ENCODE measurements around the gene CROCC. TPM values are rescaled to one million over a fixed set of nuclear protein-coding genes. Genes with fewer than 3 reads are reported as not detected.
"Not testable (repeated sequence)": the region's sequence is repeated elsewhere in the genome, so short reads cannot be mapped to it uniquely, and the experiment has no call there.

Gene CROCC
- polyA plus RNA-seq, 1 donor (not counting 4 experiments of a cell fraction or from before 2014, with no cell fraction given): 8.2 TPM

- H3K4me1 ChIP-seq (ENCODE audit: control insufficient read depth, extremely low read depth, insufficient read depth, low read length); H3K27me3 ChIP-seq (ENCODE audit: control insufficient read depth, extremely low read depth, insufficient read depth, low read length); H3K9me1 ChIP-seq (ENCODE audit: control insufficient read depth, extremely low read depth, insufficient read depth, low read length); dilution Hi-C loops (cut with MboI; ENCODE audit: extremely low pct_ligation_motif_present, low sequenced_read_pairs); H4K20me1 ChIP-seq (ENCODE audit: control insufficient read depth, extremely low read depth, insufficient read depth, low read length); FAIRE-seq; H3K79me2 ChIP-seq (ENCODE audit: control insufficient read depth, insufficient read depth, low read length); H3K36me3 ChIP-seq (ENCODE audit: control insufficient read depth in 2 of 2, extremely low read depth in 1 of 2, insufficient read depth in 2 of 2, low read length in 2 of 2); H3K9me3 ChIP-seq (ENCODE audit: control insufficient read depth, low read depth, low read length): not testable (repeated sequence)
- H3K9ac ChIP-seq (ENCODE audit: control insufficient read depth, extremely low read depth, insufficient read depth, low read length): peak within 1 kb of the TSS; percentile 89
- H2AFZ ChIP-seq (ENCODE audit: control insufficient read depth, low read length): peak within 1 kb of the TSS; percentile 79
- DNase-seq (ENCODE audit: low read depth, low spot score): peak; percentile 100
- H3K4me3 ChIP-seq (ENCODE audit: control insufficient read depth in 2 of 3, extremely low read depth in 1 of 3, insufficient read depth in 2 of 3, low read depth in 1 of 3, low read length in 3 of 3): peak within 1 kb of the TSS; percentile 27 to 58 (median 55)
- peak within 1 kb of the TSS; percentile 93 for H3K27ac ChIP-seq (ENCODE audit: control insufficient read depth, insufficient read depth, low read length)
- peak within 1 kb of the TSS; percentile 83 for H3K4me2 ChIP-seq (ENCODE audit: control insufficient read depth, extremely low read depth, insufficient read depth, low read depth, low read length)
Observed at GRCh38 chr1:16895598-16896315, 26.0 kb upstream of the CROCC start, which contains the start of gene RNU1-2. TSS of gene RNU1-2 (plus strand) at chr1:16895980.

- peak; percentile 48 for DNase-seq (ENCODE audit: low read depth, low spot score)
- H3K9me1 ChIP-seq (ENCODE audit: control insufficient read depth, extremely low read depth, insufficient read depth, low read length); H3K36me3 ChIP-seq (ENCODE audit: control insufficient read depth in 2 of 2, extremely low read depth in 1 of 2, insufficient read depth in 2 of 2, low read length in 2 of 2); H3K27me3 ChIP-seq (ENCODE audit: control insufficient read depth, extremely low read depth, insufficient read depth, low read length); dilution Hi-C loops (cut with MboI; ENCODE audit: extremely low pct_ligation_motif_present, low sequenced_read_pairs); FAIRE-seq; H3K9me3 ChIP-seq (ENCODE audit: control insufficient read depth, low read depth, low read length); H4K20me1 ChIP-seq (ENCODE audit: control insufficient read depth, extremely low read depth, insufficient read depth, low read length); H3K4me1 ChIP-seq (ENCODE audit: control insufficient read depth, extremely low read depth, insufficient read depth, low read length); H3K79me2 ChIP-seq (ENCODE audit: control insufficient read depth, insufficient read depth, low read length); H2AFZ ChIP-seq (ENCODE audit: control insufficient read depth, low read length): not testable (repeated sequence)
- H3K4me3 ChIP-seq (ENCODE audit: control insufficient read depth in 2 of 3, extremely low read depth in 1 of 3, insufficient read depth in 2 of 3, low read depth in 1 of 3, low read length in 3 of 3): peak overlapping the region in 2 of 3 experiments; percentile 11 to 24
- peak overlapping the region; percentile 67 for H3K4me2 ChIP-seq (ENCODE audit: control insufficient read depth, extremely low read depth, insufficient read depth, low read depth, low read length)
- H3K27ac ChIP-seq (ENCODE audit: control insufficient read depth, insufficient read depth, low read length): peak overlapping the region; percentile 42
- H3K9ac ChIP-seq (ENCODE audit: control insufficient read depth, extremely low read depth, insufficient read depth, low read length): peak overlapping the region; percentile 34
Observed at GRCh38 chr1:16896316-16897055, 25.2 kb upstream of the CROCC start.

- H4K20me1 ChIP-seq (ENCODE audit: control insufficient read depth, extremely low read depth, insufficient read depth, low read length); H3K36me3 ChIP-seq (ENCODE audit: control insufficient read depth in 2 of 2, extremely low read depth in 1 of 2, insufficient read depth in 2 of 2, low read length in 2 of 2); H3K4me2 ChIP-seq (ENCODE audit: control insufficient read depth, extremely low read depth, insufficient read depth, low read depth, low read length); H3K9ac ChIP-seq (ENCODE audit: control insufficient read depth, extremely low read depth, insufficient read depth, low read length); H3K9me3 ChIP-seq (ENCODE audit: control insufficient read depth, low read depth, low read length); H3K27ac ChIP-seq (ENCODE audit: control insufficient read depth, insufficient read depth, low read length); H3K27me3 ChIP-seq (ENCODE audit: control insufficient read depth, extremely low read depth, insufficient read depth, low read length); FAIRE-seq; H3K79me2 ChIP-seq (ENCODE audit: control insufficient read depth, insufficient read depth, low read length); H2AFZ ChIP-seq (ENCODE audit: control insufficient read depth, low read length); H3K4me3 ChIP-seq (ENCODE audit: control insufficient read depth in 2 of 3, extremely low read depth in 1 of 3, insufficient read depth in 2 of 3, low read depth in 1 of 3, low read length in 3 of 3); DNase-seq (ENCODE audit: low read depth, low spot score); dilution Hi-C loops (cut with MboI; ENCODE audit: extremely low pct_ligation_motif_present, low sequenced_read_pairs); H3K9me1 ChIP-seq (ENCODE audit: control insufficient read depth, extremely low read depth, insufficient read depth, low read length); H3K4me1 ChIP-seq (ENCODE audit: control insufficient read depth, extremely low read depth, insufficient read depth, low read length): not testable (repeated sequence)
Observed at GRCh38 chr1:16897653-16898052, 24.1 kb upstream of the CROCC start.

- H2AFZ ChIP-seq (ENCODE audit: control insufficient read depth, low read length); H3K4me2 ChIP-seq (ENCODE audit: control insufficient read depth, extremely low read depth, insufficient read depth, low read depth, low read length); H4K20me1 ChIP-seq (ENCODE audit: control insufficient read depth, extremely low read depth, insufficient read depth, low read length); dilution Hi-C loops (cut with MboI; ENCODE audit: extremely low pct_ligation_motif_present, low sequenced_read_pairs); H3K9me3 ChIP-seq (ENCODE audit: control insufficient read depth, low read depth, low read length); H3K27me3 ChIP-seq (ENCODE audit: control insufficient read depth, extremely low read depth, insufficient read depth, low read length); H3K4me3 ChIP-seq (ENCODE audit: control insufficient read depth in 2 of 3, extremely low read depth in 1 of 3, insufficient read depth in 2 of 3, low read depth in 1 of 3, low read length in 3 of 3); FAIRE-seq; H3K27ac ChIP-seq (ENCODE audit: control insufficient read depth, insufficient read depth, low read length); H3K9me1 ChIP-seq (ENCODE audit: control insufficient read depth, extremely low read depth, insufficient read depth, low read length); DNase-seq (ENCODE audit: low read depth, low spot score); H3K79me2 ChIP-seq (ENCODE audit: control insufficient read depth, insufficient read depth, low read length); H3K9ac ChIP-seq (ENCODE audit: control insufficient read depth, extremely low read depth, insufficient read depth, low read length); H3K36me3 ChIP-seq (ENCODE audit: control insufficient read depth in 2 of 2, extremely low read depth in 1 of 2, insufficient read depth in 2 of 2, low read length in 2 of 2); H3K4me1 ChIP-seq (ENCODE audit: control insufficient read depth, extremely low read depth, insufficient read depth, low read length): not testable (repeated sequence)
Observed at GRCh38 chr1:16898298-16898697, 23.4 kb upstream of the CROCC start.

GRCh38 chr1:16899020-16899419 lies 22.7 kb upstream of the CROCC start:
- DNase-seq (ENCODE audit: low read depth, low spot score); H3K4me2 ChIP-seq (ENCODE audit: control insufficient read depth, extremely low read depth, insufficient read depth, low read depth, low read length); FAIRE-seq; H3K9me3 ChIP-seq (ENCODE audit: control insufficient read depth, low read depth, low read length); H3K36me3 ChIP-seq (ENCODE audit: control insufficient read depth in 2 of 2, extremely low read depth in 1 of 2, insufficient read depth in 2 of 2, low read length in 2 of 2); H3K27me3 ChIP-seq (ENCODE audit: control insufficient read depth, extremely low read depth, insufficient read depth, low read length); H3K9ac ChIP-seq (ENCODE audit: control insufficient read depth, extremely low read depth, insufficient read depth, low read length); dilution Hi-C loops (cut with MboI; ENCODE audit: extremely low pct_ligation_motif_present, low sequenced_read_pairs); H2AFZ ChIP-seq (ENCODE audit: control insufficient read depth, low read length); H3K27ac ChIP-seq (ENCODE audit: control insufficient read depth, insufficient read depth, low read length); H3K79me2 ChIP-seq (ENCODE audit: control insufficient read depth, insufficient read depth, low read length); H3K4me3 ChIP-seq (ENCODE audit: control insufficient read depth in 2 of 3, extremely low read depth in 1 of 3, insufficient read depth in 2 of 3, low read depth in 1 of 3, low read length in 3 of 3); H3K9me1 ChIP-seq (ENCODE audit: control insufficient read depth, extremely low read depth, insufficient read depth, low read length); H4K20me1 ChIP-seq (ENCODE audit: control insufficient read depth, extremely low read depth, insufficient read depth, low read length): not testable (repeated sequence)
- peaks cover 15% of the 10 kb centered on the region for H3K4me1 ChIP-seq (ENCODE audit: control insufficient read depth, extremely low read depth, insufficient read depth, low read length)
